Esophagus squamous epithelium (tissue), 5 donors: ENCODE data around the gene ANXA10. TPM values are rescaled to one million over a fixed set of nuclear protein-coding genes. Genes with fewer than 3 reads are reported as not detected.
"Not testable (repeated sequence)": the region's sequence is repeated elsewhere in the genome, so short reads cannot be mapped to it uniquely, and the experiment has no call there.

ENCODE experiments used
- DNase-seq: peaks from one replicate; lab custom pipeline; 2025; lab: John Stamatoyannopoulos, UW
- H3K27ac ChIP-seq, 4 donors: fragments of 200-600 bp; sonication (generic); one replicate each; pipeline ENCODE4 v1.5.1; 2016 to 2019; ENCODE audit warnings: mild to moderate bottlenecking in 1 of 4
- H3K27me3 ChIP-seq, 4 donors: fragments of 200-600 bp; sonication (generic); 1 replicate in 3 of 4; 2 replicates in 1 of 4; pipeline versions ENCODE4 v1.5.1 to v1.6.0; 2017 to 2021; ENCODE audit warnings: antibody characterized with exemption in 1 of 4
- H3K36me3 ChIP-seq, 3 donors: fragments of 200-600 bp; sonication (generic); one replicate each; pipeline ENCODE4 v1.5.1; 2016 to 2019
- H3K4me1 ChIP-seq, 3 donors: fragments of 200-600 bp; sonication (generic); one replicate each; pipeline ENCODE4 v1.5.1; 2017 to 2019
- H3K4me3 ChIP-seq, 4 donors: fragments of 200-600 bp; sonication (generic); 1 replicate in 3 of 4; 2 replicates in 1 of 4; pipeline ENCODE4 v1.5.1; 2016 to 2019; ENCODE audit warnings: mild to moderate bottlenecking in 2 of 4, moderate library complexity in 1 of 4
- H3K9me3 ChIP-seq, 3 donors: fragments of 200-600 bp; sonication (generic); one replicate each; pipeline ENCODE4 v1.5.1; 2016 to 2019
- CTCF ChIP-seq, 6 experiments: fragments of 450-650 bp in 4 of 6; fragments of 200-600 bp in 2 of 6; sonication (generic) in 2 of 6; IDR thresholded peaks; one replicate each; pipeline ENCODE4 v1.5.1; 2016 to 2019; ENCODE audit warnings: antibody characterized with exemption in 6 of 6, mild to moderate bottlenecking in 4 of 6, moderate library complexity in 4 of 6
- POLR2A ChIP-seq, 4 donors: fragments of 450-650 bp; IDR thresholded peaks; one replicate each; pipeline ENCODE4 v1.6.1; 2017; ENCODE audit warnings: antibody characterized with exemption in 4 of 4, mild to moderate bottlenecking in 4 of 4, moderate library complexity in 3 of 4
- WGBS, 2 donors: methylation state at CpG; one replicate each; pipeline ENCODE4 v1.1.5; 2018; 5-methylcytosine and 5-hydroxymethylcytosine counted together
- intact Hi-C: fragments of 100-400 bp; cut with DNase I; formaldehyde crosslinking; loops from one replicate; pipeline ENCODE4 v1.15.0; 2022
- total RNA-seq, 4 donors: library from RNA; depleted of rRNA; stranded (reverse); fragments of >200 nt; gene quantifications; one replicate each; pipeline ENCODE4 v1.1.0, GENCODE V29; 2016
- donor health status: DM: yes; HTN: yes; CAD: no.

Gene ANXA10
- total RNA-seq, 4 donors from 2014 or later, result 0.18 to 0.19 TPM; not detected in 2

GRCh38 chr4:168134651-168135050, 42.3 kb downstream of the ANXA10 start:
- no peaks in the 10 kb centered on the region for H3K27me3 ChIP-seq
- no peak overlapping the region for H3K27ac ChIP-seq

DNA sequence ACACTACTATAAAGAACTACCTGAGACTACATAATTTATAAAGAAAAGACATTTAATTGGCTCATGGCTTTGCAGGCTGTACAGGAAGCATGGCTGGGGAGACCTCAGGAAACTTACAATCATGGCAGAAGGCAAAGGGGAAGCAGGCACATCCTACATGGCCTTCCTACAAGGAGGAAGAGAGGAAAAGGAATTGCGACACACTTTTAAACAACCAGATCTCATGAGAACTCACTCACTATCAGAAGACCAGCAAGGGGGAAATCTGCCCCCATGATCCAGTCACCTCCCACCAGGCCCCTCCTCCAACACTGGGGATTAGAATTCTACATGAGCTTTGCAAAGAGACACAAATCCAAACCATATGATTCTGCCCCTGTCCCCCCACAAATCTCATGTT, 43.5 kb downstream of the ANXA10 start:
- H3K9me3 ChIP-seq, H3K4me1 ChIP-seq, H3K36me3 ChIP-seq, H3K27me3 ChIP-seq, H3K4me3 ChIP-seq, H3K27ac ChIP-seq, intact Hi-C loops, DNase-seq: not testable (repeated sequence)
- WGBS, 2 donors, result 73 to 85% methylated on average over 1 of the region's 1 CpG

More at GRCh38 chr4:168134651-168135050, 42.3 kb downstream of the ANXA10 start:
- H3K36me3 ChIP-seq, result no peaks in the 10 kb centered on the region
- no peak for TF ChIP-seq POLR2A (IDR thresholded peaks at IDR 0.05)
- no peak for TF ChIP-seq CTCF (IDR thresholded peaks at IDR 0.05)
- H3K9me3 ChIP-seq, result no peaks in the 10 kb centered on the region
- DNase-seq, result no peak
- no peak overlapping the region for H3K4me3 ChIP-seq
- H3K4me1 ChIP-seq, result peaks cover 0 to under 1% (median 0%) of the 10 kb centered on the region in 3 donors
- intact Hi-C loops, result no loop called here

- intact Hi-C loops, H3K27ac ChIP-seq, H3K36me3 ChIP-seq, H3K4me3 ChIP-seq, H3K4me1 ChIP-seq, H3K27me3 ChIP-seq, DNase-seq, H3K9me3 ChIP-seq: not testable (repeated sequence)
- WGBS, 2 donors, result 94 to 100% methylated on average over 2 of the region's 2 CpGs
Observed at GRCh38 chr4:168137695-168138094, 45.4 kb downstream of the ANXA10 start.

DNA sequence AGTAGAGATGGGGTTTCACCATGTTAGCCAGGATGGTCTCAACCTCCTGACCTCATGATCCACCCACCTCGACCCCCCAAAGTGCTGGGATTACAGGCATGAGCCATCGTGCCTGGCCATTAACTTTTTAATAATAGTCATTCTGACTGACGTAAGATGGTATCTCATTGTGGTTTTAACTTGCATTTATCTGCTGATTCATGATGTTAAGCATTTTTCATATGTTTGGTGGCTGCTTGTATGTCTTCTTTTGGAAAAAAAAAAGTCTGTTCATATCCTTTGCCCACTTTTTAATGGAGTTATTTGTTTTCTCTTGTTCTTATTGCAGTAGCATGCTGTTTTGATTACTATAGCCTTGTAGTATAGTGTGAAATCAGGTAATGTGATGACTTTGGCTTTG, 45.8 kb downstream of the ANXA10 start:
- TF ChIP-seq CTCF (IDR thresholded peaks at IDR 0.05) (no peak), POLR2A (IDR thresholded peaks at IDR 0.05) (no peak)

GRCh38 chr4:168139336-168139735, 47.0 kb downstream of the ANXA10 start:
- no peak overlapping the region for H3K27ac ChIP-seq
- no peaks in the 10 kb centered on the region for H3K4me1 ChIP-seq
- no peak for DNase-seq
- no peaks in the 10 kb centered on the region for H3K27me3 ChIP-seq
- H3K4me3 ChIP-seq, result no peak overlapping the region
- WGBS, 2 donors, result 48 to 63% methylated on average over 5 of the region's 5 CpGs
- H3K9me3 ChIP-seq, result no peaks in the 10 kb centered on the region
- intact Hi-C loops, result no loop called here
- H3K36me3 ChIP-seq, result no peaks in the 10 kb centered on the region
- TF ChIP-seq POLR2A (IDR thresholded peaks at IDR 0.05), result no peak
- TF ChIP-seq CTCF (IDR thresholded peaks at IDR 0.05), result no peak

More for the DNA sequence above, 45.8 kb downstream of the ANXA10 start:
- Histone ChIP-seq H3K9me3 (no peaks in the 10 kb centered on the region), H3K4me3 (no peak overlapping the region), H3K36me3 (no peaks in the 10 kb centered on the region), H3K27ac (no peak overlapping the region), H3K4me1 (no peaks in the 10 kb centered on the region), H3K27me3 (no peaks in the 10 kb centered on the region)
- intact Hi-C loops, result no loop called here
- 41 to 47% methylated on average over 3 of the region's 3 CpGs for WGBS, 2 donors
- DNase-seq, result no peak

DNA sequence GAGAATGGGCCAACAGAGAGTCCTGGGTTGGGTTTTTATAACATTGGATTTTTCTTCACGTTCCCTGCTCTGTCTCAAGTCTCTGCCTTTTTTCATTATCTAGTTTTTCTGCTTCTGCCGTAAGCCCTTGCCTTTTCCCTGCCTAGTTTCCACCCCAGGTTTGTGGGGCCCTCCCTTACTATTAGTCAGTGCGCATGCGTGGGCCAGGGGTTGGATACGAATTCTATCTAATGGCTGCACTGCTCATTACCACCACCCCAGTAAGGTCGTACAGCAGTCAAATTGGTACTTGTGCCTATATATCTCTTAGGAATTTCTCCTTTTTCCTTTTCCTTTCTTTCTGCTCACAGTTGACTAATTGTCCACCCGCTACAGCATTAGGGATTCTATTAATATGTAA, 49.4 kb downstream of the ANXA10 start:
- intact Hi-C loops, result no loop called here
- Histone ChIP-seq H3K9me3 (no peaks in the 10 kb centered on the region), H3K27ac (no peak overlapping the region), H3K4me1 (no peaks in the 10 kb centered on the region), H3K4me3 (no peak overlapping the region), H3K36me3 (no peaks in the 10 kb centered on the region), H3K27me3 (no peaks in the 10 kb centered on the region)
- TF ChIP-seq CTCF (IDR thresholded peaks at IDR 0.05), result no peak
- no peak for TF ChIP-seq POLR2A (IDR thresholded peaks at IDR 0.05)
- no peak for DNase-seq
- 87 to 91% methylated on average over 7 of the region's 7 CpGs for WGBS, 2 donors
